Esophagus muscularis mucosa (tissue), 4 donors: ENCODE data around the gene GPC5. TPM values are rescaled to one million over a fixed set of nuclear protein-coding genes. Genes with fewer than 3 reads are reported as not detected.
"Not testable (repeated sequence)": the region's sequence is repeated elsewhere in the genome, so short reads cannot be mapped to it uniquely, and the experiment has no call there.

Experiments
- DNase-seq: peaks from one replicate; pipeline ENCODE4 v3.0.0-alpha.2; 2017; ENCODE audit errors: extremely low spot score
- H3K27ac ChIP-seq, 4 donors: fragments of 200-600 bp; sonication (generic); replicated peaks in 1 of 4; 1 replicate in 3 of 4; 2 replicates in 1 of 4; pipeline ENCODE4 v1.5.1; 2016 to 2019; ENCODE audit warnings: mild to moderate bottlenecking in 1 of 4
- H3K27me3 ChIP-seq, 4 donors: fragments of 200-600 bp; sonication (generic); one replicate each; pipeline versions ENCODE4 v1.5.1 to v1.6.0; 2016 to 2019
- H3K36me3 ChIP-seq, 4 donors: fragments of 200-600 bp; sonication (generic); one replicate each; pipeline ENCODE4 v1.5.1; 2016 to 2019
- H3K4me1 ChIP-seq, 4 donors: fragments of 200-600 bp; sonication (generic); one replicate each; pipeline ENCODE4 v1.5.1; 2016 to 2019
- H3K4me3 ChIP-seq, 4 donors: fragments of 200-600 bp; sonication (generic); 1 replicate in 2 of 4; 2 replicates in 2 of 4; pipeline ENCODE4 v1.5.1; 2016 to 2019; ENCODE audit warnings: mild to moderate bottlenecking in 4 of 4, moderate library complexity in 1 of 4
- H3K9me3 ChIP-seq, 4 donors: fragments of 200-600 bp; sonication (generic); 1 replicate in 3 of 4; 2 replicates in 1 of 4; pipeline ENCODE4 v1.5.1; 2016 to 2019
- CTCF ChIP-seq, 3 experiments: fragments of 200-600 bp in 2 of 3; fragments of 450-650 bp in 1 of 3; sonication (generic) in 2 of 3; IDR thresholded peaks; one replicate each; pipeline ENCODE4 v1.5.1; 2017 to 2019; ENCODE audit warnings: antibody characterized with exemption in 3 of 3, mild to moderate bottlenecking in 2 of 3, moderate library complexity in 1 of 3
- EP300 ChIP-seq: sonication (generic); formaldehyde crosslinking; IDR thresholded peaks from one replicate; pipeline ENCODE4 v1.6.1; 2017; ENCODE audit warnings: antibody characterized with exemption
- POLR2A ChIP-seq: fragments of 450-650 bp; IDR thresholded peaks from one replicate; pipeline ENCODE4 v1.6.1; 2017; ENCODE audit warnings: antibody characterized with exemption, moderate library complexity, mild to moderate bottlenecking, low read depth
- POLR2AphosphoS5 ChIP-seq, 2 donors: sonication (generic); formaldehyde crosslinking; IDR thresholded peaks; one replicate each; pipeline ENCODE4 v1.6.1; 2017; ENCODE audit warnings: antibody characterized with exemption in 2 of 2
- WGBS: methylation state at CpG from one replicate; pipeline ENCODE4 v1.1.5; 2018; 5-methylcytosine and 5-hydroxymethylcytosine counted together
- intact Hi-C: fragments of 100-400 bp; cut with DNase I; formaldehyde crosslinking; loops from one replicate; pipeline ENCODE4 v1.15.1; 2023
- total RNA-seq, 4 donors: library from RNA; depleted of rRNA; stranded (reverse); fragments of >200 nt; gene quantifications; one replicate each; pipeline versions ENCODE4 v1.1.0 to v1.2.1, GENCODE V29; 2016

Gene GPC5
- total RNA-seq, 4 donors from 2014 or later, result 0.13 to 0.42 (median 0.33) TPM; not detected in 1

GRCh38 chr13:91785431-91786119 lies 387.2 kb downstream of the GPC5 start:
- no peaks in the 10 kb centered on the region for H3K4me1 ChIP-seq
- WGBS, result 81% methylated on average over 5 of the region's 5 CpGs

GRCh38 chr13:91792054-91792453 lies 393.6 kb downstream of the GPC5 start:
- intact Hi-C loops, result no loop called here
- no peak overlapping the region for H3K27ac ChIP-seq
- H3K4me3 ChIP-seq, result no peak overlapping the region
- peaks cover 0 to 4% (median 0%) of the 10 kb centered on the region in 4 donors for H3K27me3 ChIP-seq
- H3K36me3 ChIP-seq, result no peaks in the 10 kb centered on the region
- H3K9me3 ChIP-seq, result no peaks in the 10 kb centered on the region
- H3K4me1 ChIP-seq, result no peaks in the 10 kb centered on the region
- TF ChIP-seq EP300 (no peak), CTCF (IDR thresholded peaks at IDR 0.05) (no peak), POLR2AphosphoS5 (IDR thresholded peaks at IDR 0.05) (no peak), POLR2A (no peak)
- no peak for DNase-seq
- WGBS, result 85% methylated on average over 1 of the region's 1 CpG

More at GRCh38 chr13:91785431-91786119, 387.2 kb downstream of the GPC5 start:
- H3K9me3 ChIP-seq, result no peaks in the 10 kb centered on the region
- H3K4me3 ChIP-seq, result no peak overlapping the region
- H3K27ac ChIP-seq, result no peak overlapping the region
- H3K27me3 ChIP-seq, result no peaks in the 10 kb centered on the region
- no peak for TF ChIP-seq EP300
- TF ChIP-seq POLR2A, result no peak
- TF ChIP-seq POLR2AphosphoS5 (IDR thresholded peaks at IDR 0.05), result no peak
- no peak for TF ChIP-seq CTCF (IDR thresholded peaks at IDR 0.05)
- H3K36me3 ChIP-seq, result no peaks in the 10 kb centered on the region
- DNase-seq, result no peak
- intact Hi-C loops, result no loop called here

GRCh38 chr13:91797567-91797966 lies 399.1 kb downstream of the GPC5 start:
- TF ChIP-seq POLR2AphosphoS5 (IDR thresholded peaks at IDR 0.05) (no peak), EP300 (no peak), POLR2A (no peak), CTCF (IDR thresholded peaks at IDR 0.05) (no peak)
- intact Hi-C loops, result no loop called here
- no peak for DNase-seq
- WGBS, result 47% methylated on average over 11 of the region's 11 CpGs
- Histone ChIP-seq H3K36me3 (no peaks in the 10 kb centered on the region), H3K4me1 (no peaks in the 10 kb centered on the region), H3K9me3 (no peaks in the 10 kb centered on the region), H3K27me3 (peaks cover 0 to 4% (median 0%) of the 10 kb centered on the region in 4 donors), H3K4me3 (no peak overlapping the region), H3K27ac (no peak overlapping the region)

GRCh38 chr13:91798338-91798737 lies 399.9 kb downstream of the GPC5 start:
- H3K4me3 ChIP-seq, H3K27me3 ChIP-seq, H3K4me1 ChIP-seq, H3K36me3 ChIP-seq, DNase-seq, H3K27ac ChIP-seq, intact Hi-C loops, H3K9me3 ChIP-seq: not testable (repeated sequence)
- 83% methylated on average over 3 of the region's 3 CpGs for WGBS

- H3K27me3 ChIP-seq, H3K4me1 ChIP-seq, H3K36me3 ChIP-seq, H3K4me3 ChIP-seq, intact Hi-C loops, H3K27ac ChIP-seq, DNase-seq, H3K9me3 ChIP-seq: not testable (repeated sequence)
- WGBS, result 80% methylated on average over 3 of the region's 3 CpGs
These were observed 403.4 kb downstream of the GPC5 start for GRCh38 chr13:91801772-91802171.

GRCh38 chr13:91802957-91803356 lies 404.5 kb downstream of the GPC5 start:
- no peak for DNase-seq
- Histone ChIP-seq H3K36me3 (no peaks in the 10 kb centered on the region), H3K27ac (no peak overlapping the region), H3K4me3 (no peak overlapping the region), H3K9me3 (no peaks in the 10 kb centered on the region), H3K27me3 (no peaks in the 10 kb centered on the region), H3K4me1 (no peaks in the 10 kb centered on the region)
- intact Hi-C loops, result no loop called here
- no peak for TF ChIP-seq EP300
- no peak for TF ChIP-seq POLR2A
- no peak for TF ChIP-seq CTCF (IDR thresholded peaks at IDR 0.05)
- no peak for TF ChIP-seq POLR2AphosphoS5 (IDR thresholded peaks at IDR 0.05)
